ENCODE measurements around the gene CDK5. TPM values are rescaled to one million over a fixed set of nuclear protein-coding genes. Genes with fewer than 3 reads are reported as not detected.

The CDK5 gene
- 9.1 TPM for total RNA-seq
- polyA plus RNA-seq (ENCODE audit: insufficient read depth, low read depth, low replicate concordance) = 21.5 TPM
- long read RNA-seq, donor 1, partial matches to known transcripts = 0 of 6 reads
- long read RNA-seq, donor 1, other reads (novel, unspliced or antisense) = 0 of 6 reads
- long read RNA-seq, donor 2, partial matches to known transcripts = 0 of 4 reads
- long read RNA-seq, donor 2, other reads (novel, unspliced or antisense) = 0 of 4 reads
- long read RNA-seq, donor 3, transcript CDK5-204 (12 exons, 1,758 nt) = major isoform, 8 of 8 reads
- long read RNA-seq, donor 3, partial matches to known transcripts = 0 of 8 reads
- long read RNA-seq, donor 3, other reads (novel, unspliced or antisense) = 0 of 8 reads
- long read RNA-seq, donor 4, transcript CDK5-204 (12 exons, 1,758 nt) = major isoform, 5 of 42 reads
- long read RNA-seq, donor 4, partial matches to known transcripts = 32 of 42 reads
- long read RNA-seq, donor 4, other reads (novel, unspliced or antisense) = 5 of 42 reads
- long read RNA-seq, donor 5, partial matches to known transcripts = 0 of 1 reads
- long read RNA-seq, donor 5, other reads (novel, unspliced or antisense) = 0 of 1 reads
- long read RNA-seq, donor 6, transcript CDK5-204 (12 exons, 1,758 nt) = major isoform, 12 of 12 reads
- long read RNA-seq, donor 6, partial matches to known transcripts = 0 of 12 reads
- long read RNA-seq, donor 6, other reads (novel, unspliced or antisense) = 0 of 12 reads
- long read RNA-seq, donor 7, partial matches to known transcripts = 2 of 7 reads
- long read RNA-seq, donor 7, other reads (novel, unspliced or antisense) = 1 of 7 reads
- long read RNA-seq, donor 8, transcript CDK5-204 (12 exons, 1,758 nt) = major isoform, 8 of 8 reads
- long read RNA-seq, donor 8, partial matches to known transcripts = 0 of 8 reads
- long read RNA-seq, donor 8, other reads (novel, unspliced or antisense) = 0 of 8 reads
- long read RNA-seq, donor 9, partial matches to known transcripts = 0 of 2 reads
- long read RNA-seq, donor 9, other reads (novel, unspliced or antisense) = 0 of 2 reads
- long read RNA-seq, donor 10, transcript CDK5-204 (12 exons, 1,758 nt) = major isoform, 6 of 6 reads
- long read RNA-seq, donor 10, partial matches to known transcripts = 0 of 6 reads
- long read RNA-seq, donor 10, other reads (novel, unspliced or antisense) = 0 of 6 reads

GRCh38 chr7:151057506-151057988, at the start of gene CDK5:
CDK5 (minus strand) TSS chr7:151057897; CDS start chr7:151057848, 49 bp downstream.
- Histone ChIP-seq H3K4me1 (ENCODE audit: control insufficient read depth in 2 of 3, insufficient read depth in 2 of 3, low read depth in 1 of 3, low read length in 3 of 3) (peaks cover 4 to 36% (median 19%) of the 10 kb centered on the region in 3 donors), H3K36me3 (ENCODE audit: control insufficient read depth in 2 of 3, insufficient read depth in 3 of 3, low read length in 3 of 3) (no peaks in the 10 kb centered on the region), H3K27ac (ENCODE audit: low read depth in 2 of 2, low read length in 2 of 2) (peak within 1 kb of the TSS; percentile 99 to 100), H3K4me3 (ENCODE audit: low read length in 3 of 3) (peak within 1 kb of the TSS; percentile 71 to 99 (median 93)), H3K9me3 (ENCODE audit: control insufficient read depth in 2 of 3, insufficient read depth in 1 of 3, low read length in 3 of 3) (no peaks in the 10 kb centered on the region), H3K27me3 (ENCODE audit: control insufficient read depth, insufficient read depth, low read length) (no peaks in the 10 kb centered on the region), H3K9ac (ENCODE audit: low read length in 3 of 3) (peak within 1 kb of the TSS; percentile 50 to 95 (median 93))
- TF ChIP-seq CTCF (IDR thresholded peaks at IDR 0.05; ENCODE audit: borderline replicate concordance, extremely low read depth, insufficient read depth) = no peak
- FAIRE-seq (no peak), DNase-seq (no peak)
- intact Hi-C loops (cut with DNase I) = no loop called here

GRCh38 chr7:151104411-151105235, 46.9 kb upstream of the CDK5 start:
- Histone ChIP-seq H3K27me3 (ENCODE audit: control insufficient read depth, insufficient read depth, low read length) (no peaks in the 10 kb centered on the region), H3K9me3 (ENCODE audit: control insufficient read depth in 2 of 3, insufficient read depth in 1 of 3, low read length in 3 of 3) (no peaks in the 10 kb centered on the region), H3K27ac (ENCODE audit: low read depth in 2 of 2, low read length in 2 of 2) (no peak overlapping the region), H3K9ac (ENCODE audit: low read length in 3 of 3) (no peak overlapping the region), H3K4me3 (ENCODE audit: low read length in 3 of 3) (no peak overlapping the region), H3K36me3 (ENCODE audit: control insufficient read depth in 2 of 3, insufficient read depth in 3 of 3, low read length in 3 of 3) (no peaks in the 10 kb centered on the region), H3K4me1 (ENCODE audit: control insufficient read depth in 2 of 3, insufficient read depth in 2 of 3, low read depth in 1 of 3, low read length in 3 of 3) (no peaks in the 10 kb centered on the region)
- DNase-seq (peak in 1 of 5 donors; percentile 63), FAIRE-seq (no peak)
- no peak for TF ChIP-seq CTCF (IDR thresholded peaks at IDR 0.05; ENCODE audit: borderline replicate concordance, extremely low read depth, insufficient read depth)
- intact Hi-C loops (cut with DNase I) = no loop called here

GRCh38 chr7:151103973-151104372, 46.3 kb upstream of the CDK5 start:
- Histone ChIP-seq H3K9ac (ENCODE audit: low read length in 3 of 3) (no peak overlapping the region), H3K4me1 (ENCODE audit: control insufficient read depth in 2 of 3, insufficient read depth in 2 of 3, low read depth in 1 of 3, low read length in 3 of 3) (no peaks in the 10 kb centered on the region), H3K27ac (ENCODE audit: low read depth in 2 of 2, low read length in 2 of 2) (no peak overlapping the region), H3K36me3 (ENCODE audit: control insufficient read depth in 2 of 3, insufficient read depth in 3 of 3, low read length in 3 of 3) (no peaks in the 10 kb centered on the region), H3K27me3 (ENCODE audit: control insufficient read depth, insufficient read depth, low read length) (no peaks in the 10 kb centered on the region), H3K4me3 (ENCODE audit: low read length in 3 of 3) (no peak overlapping the region), H3K9me3 (ENCODE audit: control insufficient read depth in 2 of 3, insufficient read depth in 1 of 3, low read length in 3 of 3) (no peaks in the 10 kb centered on the region)
- DNase-seq = no peak
- TF ChIP-seq CTCF (IDR thresholded peaks at IDR 0.05; ENCODE audit: borderline replicate concordance, extremely low read depth, insufficient read depth) = no peak
- FAIRE-seq = no peak
- intact Hi-C loops (cut with DNase I) = no loop called here
